ENCODE results near the gene MALAT1. TPM values are rescaled to one million over a fixed set of nuclear protein-coding genes. Genes with fewer than 3 reads are reported as not detected.
A peak's percentile ranks its signal among the peaks of the same experiment; 100 is the strongest.

Gene MALAT1
- total and polyA plus RNA-seq, 2 of the 8 experiments (the other 6 are each of a cell fraction or from before 2014, with no cell fraction given) = 115 to 984 TPM

DNA sequence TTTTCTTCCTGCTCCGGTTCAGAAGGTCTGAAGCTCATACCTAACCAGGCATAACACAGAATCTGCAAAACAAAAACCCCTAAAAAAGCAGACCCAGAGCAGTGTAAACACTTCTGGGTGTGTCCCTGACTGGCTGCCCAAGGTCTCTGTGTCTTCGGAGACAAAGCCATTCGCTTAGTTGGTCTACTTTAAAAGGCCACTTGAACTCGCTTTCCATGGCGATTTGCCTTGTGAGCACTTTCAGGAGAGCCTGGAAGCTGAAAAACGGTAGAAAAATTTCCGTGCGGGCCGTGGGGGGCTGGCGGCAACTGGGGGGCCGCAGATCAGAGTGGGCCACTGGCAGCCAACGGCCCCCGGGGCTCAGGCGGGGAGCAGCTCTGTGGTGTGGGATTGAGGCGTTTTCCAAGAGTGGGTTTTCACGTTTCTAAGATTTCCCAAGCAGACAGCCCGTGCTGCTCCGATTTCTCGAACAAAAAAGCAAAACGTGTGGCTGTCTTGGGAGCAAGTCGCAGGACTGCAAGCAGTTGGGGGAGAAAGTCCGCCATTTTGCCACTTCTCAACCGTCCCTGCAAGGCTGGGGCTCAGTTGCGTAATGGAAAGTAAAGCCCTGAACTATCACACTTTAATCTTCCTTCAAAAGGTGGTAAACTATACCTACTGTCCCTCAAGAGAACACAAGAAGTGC lies 661 bp upstream of the MALAT1 start (continued):
- TF ChIP-seq, protein P1, sequence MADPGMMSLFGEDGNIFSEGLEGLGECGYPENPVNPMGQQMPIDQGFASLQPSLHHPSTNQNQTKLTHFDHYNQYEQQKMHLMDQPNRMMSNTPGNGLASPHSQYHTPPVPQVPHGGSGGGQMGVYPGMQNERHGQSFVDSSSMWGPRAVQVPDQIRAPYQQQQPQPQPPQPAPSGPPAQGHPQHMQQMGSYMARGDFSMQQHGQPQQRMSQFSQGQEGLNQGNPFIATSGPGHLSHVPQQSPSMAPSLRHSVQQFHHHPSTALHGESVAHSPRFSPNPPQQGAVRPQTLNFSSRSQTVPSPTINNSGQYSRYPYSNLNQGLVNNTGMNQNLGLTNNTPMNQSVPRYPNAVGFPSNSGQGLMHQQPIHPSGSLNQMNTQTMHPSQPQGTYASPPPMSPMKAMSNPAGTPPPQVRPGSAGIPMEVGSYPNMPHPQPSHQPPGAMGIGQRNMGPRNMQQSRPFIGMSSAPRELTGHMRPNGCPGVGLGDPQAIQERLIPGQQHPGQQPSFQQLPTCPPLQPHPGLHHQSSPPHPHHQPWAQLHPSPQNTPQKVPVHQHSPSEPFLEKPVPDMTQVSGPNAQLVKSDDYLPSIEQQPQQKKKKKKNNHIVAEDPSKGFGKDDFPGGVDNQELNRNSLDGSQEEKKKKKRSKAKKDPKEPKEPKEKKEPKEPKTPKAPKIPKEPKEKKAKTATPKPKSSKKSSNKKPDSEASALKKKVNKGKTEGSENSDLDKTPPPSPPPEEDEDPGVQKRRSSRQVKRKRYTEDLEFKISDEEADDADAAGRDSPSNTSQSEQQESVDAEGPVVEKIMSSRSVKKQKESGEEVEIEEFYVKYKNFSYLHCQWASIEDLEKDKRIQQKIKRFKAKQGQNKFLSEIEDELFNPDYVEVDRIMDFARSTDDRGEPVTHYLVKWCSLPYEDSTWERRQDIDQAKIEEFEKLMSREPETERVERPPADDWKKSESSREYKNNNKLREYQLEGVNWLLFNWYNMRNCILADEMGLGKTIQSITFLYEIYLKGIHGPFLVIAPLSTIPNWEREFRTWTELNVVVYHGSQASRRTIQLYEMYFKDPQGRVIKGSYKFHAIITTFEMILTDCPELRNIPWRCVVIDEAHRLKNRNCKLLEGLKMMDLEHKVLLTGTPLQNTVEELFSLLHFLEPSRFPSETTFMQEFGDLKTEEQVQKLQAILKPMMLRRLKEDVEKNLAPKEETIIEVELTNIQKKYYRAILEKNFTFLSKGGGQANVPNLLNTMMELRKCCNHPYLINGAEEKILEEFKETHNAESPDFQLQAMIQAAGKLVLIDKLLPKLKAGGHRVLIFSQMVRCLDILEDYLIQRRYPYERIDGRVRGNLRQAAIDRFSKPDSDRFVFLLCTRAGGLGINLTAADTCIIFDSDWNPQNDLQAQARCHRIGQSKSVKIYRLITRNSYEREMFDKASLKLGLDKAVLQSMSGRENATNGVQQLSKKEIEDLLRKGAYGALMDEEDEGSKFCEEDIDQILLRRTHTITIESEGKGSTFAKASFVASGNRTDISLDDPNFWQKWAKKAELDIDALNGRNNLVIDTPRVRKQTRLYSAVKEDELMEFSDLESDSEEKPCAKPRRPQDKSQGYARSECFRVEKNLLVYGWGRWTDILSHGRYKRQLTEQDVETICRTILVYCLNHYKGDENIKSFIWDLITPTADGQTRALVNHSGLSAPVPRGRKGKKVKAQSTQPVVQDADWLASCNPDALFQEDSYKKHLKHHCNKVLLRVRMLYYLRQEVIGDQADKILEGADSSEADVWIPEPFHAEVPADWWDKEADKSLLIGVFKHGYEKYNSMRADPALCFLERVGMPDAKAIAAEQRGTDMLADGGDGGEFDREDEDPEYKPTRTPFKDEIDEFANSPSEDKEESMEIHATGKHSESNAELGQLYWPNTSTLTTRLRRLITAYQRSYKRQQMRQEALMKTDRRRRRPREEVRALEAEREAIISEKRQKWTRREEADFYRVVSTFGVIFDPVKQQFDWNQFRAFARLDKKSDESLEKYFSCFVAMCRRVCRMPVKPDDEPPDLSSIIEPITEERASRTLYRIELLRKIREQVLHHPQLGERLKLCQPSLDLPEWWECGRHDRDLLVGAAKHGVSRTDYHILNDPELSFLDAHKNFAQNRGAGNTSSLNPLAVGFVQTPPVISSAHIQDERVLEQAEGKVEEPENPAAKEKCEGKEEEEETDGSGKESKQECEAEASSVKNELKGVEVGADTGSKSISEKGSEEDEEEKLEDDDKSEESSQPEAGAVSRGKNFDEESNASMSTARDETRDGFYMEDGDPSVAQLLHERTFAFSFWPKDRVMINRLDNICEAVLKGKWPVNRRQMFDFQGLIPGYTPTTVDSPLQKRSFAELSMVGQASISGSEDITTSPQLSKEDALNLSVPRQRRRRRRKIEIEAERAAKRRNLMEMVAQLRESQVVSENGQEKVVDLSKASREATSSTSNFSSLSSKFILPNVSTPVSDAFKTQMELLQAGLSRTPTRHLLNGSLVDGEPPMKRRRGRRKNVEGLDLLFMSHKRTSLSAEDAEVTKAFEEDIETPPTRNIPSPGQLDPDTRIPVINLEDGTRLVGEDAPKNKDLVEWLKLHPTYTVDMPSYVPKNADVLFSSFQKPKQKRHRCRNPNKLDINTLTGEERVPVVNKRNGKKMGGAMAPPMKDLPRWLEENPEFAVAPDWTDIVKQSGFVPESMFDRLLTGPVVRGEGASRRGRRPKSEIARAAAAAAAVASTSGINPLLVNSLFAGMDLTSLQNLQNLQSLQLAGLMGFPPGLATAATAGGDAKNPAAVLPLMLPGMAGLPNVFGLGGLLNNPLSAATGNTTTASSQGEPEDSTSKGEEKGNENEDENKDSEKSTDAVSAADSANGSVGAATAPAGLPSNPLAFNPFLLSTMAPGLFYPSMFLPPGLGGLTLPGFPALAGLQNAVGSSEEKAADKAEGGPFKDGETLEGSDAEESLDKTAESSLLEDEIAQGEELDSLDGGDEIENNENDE (IDR thresholded peaks at IDR 0.05; ENCODE audit: insufficient replicate concordance, low read length) = no peak
- TF ChIP-seq CTBP2 (IDR thresholded peaks at IDR 0.05; ENCODE audit: borderline replicate concordance, insufficient read depth, insufficient read length, low read length) (no peak), POLR2AphosphoS5 (IDR thresholded peaks at IDR 0.05; ENCODE audit: low read depth, low read length) (peak; percentile 56; the same call in 1 of the 2 replicates), TAF7 (optimal IDR thresholded peaks at IDR 0.05; ENCODE audit: borderline replicate concordance, low read depth, low read length) (peak; percentile 46), EP300 (IDR thresholded peaks at IDR 0.05; ENCODE audit: borderline replicate concordance in 1 of 2, low read depth in 2 of 2, low read length in 2 of 2) (no peak), RNF2 (IDR thresholded peaks at IDR 0.05; ENCODE audit: borderline replicate concordance, low read depth, low read length, missing control alignments, poor library complexity, severe bottlenecking) (no peak), SP4 (IDR thresholded peaks at IDR 0.05; ENCODE audit: low read length) (no peak), KDM5A (IDR thresholded peaks at IDR 0.05; ENCODE audit: low read length) (no peak), SP2 (IDR thresholded peaks at IDR 0.05; ENCODE audit: low read length) (no peak), BRCA1 (IDR thresholded peaks at IDR 0.05; ENCODE audit: low read depth, low read length) (no peak)
